GM21367 (cell line): ENCODE data around the gene DLG2.
"Not testable (repeated sequence)": the region's sequence is repeated elsewhere in the genome, so short reads cannot be mapped to it uniquely, and the experiment has no call there.

Source experiments
- ATAC-seq: cut with Tn5 transposase; IDR thresholded peaks from one replicate; pipeline ENCODE4 v1.9.1; 2021; ENCODE audit not compliant: unreplicated experiment

The DLG2 gene

DNA sequence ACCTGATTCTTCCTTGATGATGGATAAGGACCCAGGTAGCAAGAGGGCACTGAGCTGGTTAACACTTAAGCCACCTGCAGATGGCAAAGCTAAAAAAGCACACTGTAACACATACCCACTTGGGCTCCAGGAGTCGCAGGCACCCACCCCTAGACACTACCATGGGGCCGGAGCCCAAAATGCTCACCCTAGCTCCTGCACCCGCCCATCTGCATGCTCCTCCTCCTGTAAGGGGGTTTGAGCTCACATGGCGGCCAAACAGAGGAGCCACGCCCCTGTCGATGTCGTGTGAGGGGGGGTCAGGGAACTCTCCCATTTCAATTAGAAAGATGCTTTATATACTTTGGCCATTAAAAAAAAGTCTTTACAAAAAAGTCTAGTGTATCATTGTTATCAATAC, 370.7 kb downstream of the DLG2 start:
- ATAC-seq: no peak

- ATAC-seq: no peak
Observed at GRCh38 chr11:85249482-85249881, 377.7 kb downstream of the DLG2 start.

- ATAC-seq: no peak
Observed at GRCh38 chr11:85247797-85248196, 379.3 kb downstream of the DLG2 start.

DNA sequence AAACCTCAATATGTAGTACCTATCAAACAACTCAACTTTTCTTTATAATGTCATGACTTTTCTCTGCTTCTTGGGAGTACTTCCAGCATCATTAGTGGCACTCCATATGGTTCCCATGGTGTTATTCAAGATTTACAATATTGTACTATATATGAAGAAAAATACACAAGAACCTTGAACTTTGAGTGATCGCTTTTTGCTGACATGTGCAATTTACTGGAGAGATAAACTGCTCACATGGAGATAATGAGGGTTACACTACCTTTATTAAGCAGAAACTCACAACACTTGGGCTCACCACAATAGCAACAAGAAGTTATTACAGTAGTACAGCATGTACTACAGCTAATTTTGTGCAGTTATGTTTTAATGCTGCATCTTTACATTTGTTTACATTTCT, 388.2 kb downstream of the DLG2 start:
- no peak for ATAC-seq

- not testable (repeated sequence) for ATAC-seq
Observed at GRCh38 chr11:85238038-85238437, 389.1 kb downstream of the DLG2 start.

GRCh38 chr11:85236211-85236610, 390.9 kb downstream of the DLG2 start:
- no peak for ATAC-seq

DNA sequence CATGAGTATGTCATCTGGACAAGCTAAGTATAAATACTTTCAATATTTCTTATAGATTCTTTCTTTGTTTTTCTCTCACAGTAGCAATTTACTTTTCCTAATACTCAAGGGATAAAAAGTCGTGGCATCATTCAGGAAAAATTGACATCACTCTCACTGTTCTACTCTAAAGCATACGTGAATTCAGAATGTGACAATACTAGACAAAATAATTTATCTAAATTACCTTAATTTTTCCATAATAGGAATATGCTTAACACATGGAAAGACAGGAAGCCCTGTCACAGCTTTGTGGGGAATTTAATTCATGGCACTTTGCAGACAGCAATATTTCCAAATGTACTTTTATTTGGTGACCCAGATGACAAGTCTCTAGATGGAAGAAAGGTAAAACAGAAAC, 394.6 kb downstream of the DLG2 start:
- no peak for ATAC-seq

DNA sequence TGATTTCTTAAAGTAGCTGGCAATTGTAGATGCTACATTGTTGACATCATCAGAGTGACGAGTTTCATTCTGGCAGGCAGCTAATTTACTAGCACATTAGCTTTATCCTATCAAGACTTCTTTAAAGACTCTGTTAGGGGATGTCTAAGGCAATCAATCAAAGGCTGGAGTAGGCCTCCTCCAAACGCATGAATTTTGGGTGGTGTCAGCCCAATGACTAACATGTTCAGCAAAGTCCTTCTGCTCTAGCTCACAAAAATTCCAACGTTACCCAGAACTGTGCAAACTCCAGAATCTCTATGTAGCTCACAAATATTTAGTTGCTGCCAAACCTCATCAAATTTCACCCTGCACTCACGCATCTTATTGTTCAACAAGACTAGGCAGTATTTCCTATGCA, 395.6 kb downstream of the DLG2 start:
- no peak for ATAC-seq

- ATAC-seq: not testable (repeated sequence)
Observed at GRCh38 chr11:85229723-85230122, 397.4 kb downstream of the DLG2 start.

DNA sequence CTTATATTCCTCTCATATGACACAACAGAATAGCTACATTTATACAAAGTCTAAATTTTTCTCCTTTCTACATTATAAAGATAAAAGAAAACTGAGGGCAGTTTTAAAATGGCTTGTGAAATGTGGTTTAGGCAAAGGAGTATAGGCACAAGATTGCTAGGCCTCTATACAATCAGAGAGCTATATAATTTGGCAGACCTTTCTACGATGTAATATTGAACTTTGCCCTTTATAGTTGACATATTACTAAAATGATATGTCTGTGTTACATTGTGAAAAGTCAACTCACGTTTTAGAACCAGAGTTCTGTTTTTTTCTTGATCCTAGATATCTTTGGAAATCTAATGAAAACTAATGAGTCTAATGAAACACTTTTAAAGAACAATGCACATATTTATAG, 430.2 kb downstream of the DLG2 start:
- ATAC-seq: no peak

- ATAC-seq: no peak
Observed at GRCh38 chr11:85195934-85196333, 431.2 kb downstream of the DLG2 start.

DNA sequence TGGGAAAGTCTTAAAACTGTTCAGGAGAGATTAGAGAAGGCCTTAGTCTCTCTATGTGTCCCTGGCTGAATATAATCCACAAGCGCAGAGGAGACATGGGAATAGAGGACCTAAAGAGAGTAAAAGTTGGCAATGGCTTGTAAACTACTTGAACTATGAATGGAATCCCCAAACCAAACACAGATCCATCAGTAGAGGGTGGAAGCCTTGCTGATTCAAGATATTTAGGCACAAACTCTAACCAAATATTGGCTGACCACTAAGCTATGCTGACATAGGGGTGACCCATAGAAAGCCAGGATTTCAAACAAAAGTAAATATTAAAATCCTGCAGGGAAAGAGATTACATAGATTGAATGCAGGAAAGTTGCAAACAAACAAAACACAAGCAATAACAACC, 439.2 kb downstream of the DLG2 start:
- no peak for ATAC-seq

GRCh38 chr11:85184721-85185120, 442.4 kb downstream of the DLG2 start:
- no peak for ATAC-seq

GRCh38 chr11:85182441-85183387, 444.4 kb downstream of the DLG2 start:
- ATAC-seq: peak; percentile 91

- no peak for ATAC-seq
Observed at GRCh38 chr11:85180528-85180927, 446.6 kb downstream of the DLG2 start.

GRCh38 chr11:85171648-85172257, 455.4 kb downstream of the DLG2 start:
- no peak for ATAC-seq

DNA sequence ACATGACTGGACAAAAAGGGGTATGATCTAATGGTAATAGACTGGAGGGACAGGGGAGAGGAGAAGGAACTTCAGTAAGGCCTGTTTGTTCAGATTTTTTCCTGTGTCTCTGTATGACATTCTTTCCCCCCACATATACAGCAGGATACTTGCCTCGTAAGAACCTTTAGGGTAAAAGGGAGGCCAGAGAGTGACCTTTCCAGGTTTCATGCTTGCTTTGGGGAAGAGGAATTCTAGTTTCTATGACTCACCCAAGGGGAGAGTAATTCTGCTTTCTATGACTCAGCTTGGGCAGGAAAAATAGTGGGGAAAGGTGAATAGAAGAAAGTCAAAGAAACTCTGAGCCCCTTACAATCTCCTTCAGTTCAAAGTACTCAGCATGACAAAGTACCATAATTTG, 457.0 kb downstream of the DLG2 start:
- no peak for ATAC-seq

GRCh38 chr11:85167471-85167870, 459.7 kb downstream of the DLG2 start:
- ATAC-seq: no peak

DNA sequence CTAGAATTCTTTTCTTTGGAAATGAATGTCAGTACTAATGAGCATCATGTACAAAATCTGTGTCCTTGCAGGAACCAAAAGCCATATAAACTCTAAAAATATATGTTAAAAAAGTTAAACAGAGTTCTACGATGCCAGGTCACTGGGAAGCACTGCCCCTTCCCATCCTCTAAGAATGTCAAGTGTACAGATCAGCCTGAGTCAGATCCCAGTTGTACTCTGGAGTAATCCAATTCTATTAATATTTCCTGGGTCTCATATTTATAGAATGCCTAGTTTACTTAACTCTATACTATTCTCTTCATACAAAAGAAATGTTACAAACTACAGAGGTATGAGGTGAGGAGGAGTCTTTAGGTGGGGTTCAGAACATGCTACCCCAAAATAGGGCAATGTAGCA, 460.1 kb downstream of the DLG2 start:
- ATAC-seq: no peak

DNA sequence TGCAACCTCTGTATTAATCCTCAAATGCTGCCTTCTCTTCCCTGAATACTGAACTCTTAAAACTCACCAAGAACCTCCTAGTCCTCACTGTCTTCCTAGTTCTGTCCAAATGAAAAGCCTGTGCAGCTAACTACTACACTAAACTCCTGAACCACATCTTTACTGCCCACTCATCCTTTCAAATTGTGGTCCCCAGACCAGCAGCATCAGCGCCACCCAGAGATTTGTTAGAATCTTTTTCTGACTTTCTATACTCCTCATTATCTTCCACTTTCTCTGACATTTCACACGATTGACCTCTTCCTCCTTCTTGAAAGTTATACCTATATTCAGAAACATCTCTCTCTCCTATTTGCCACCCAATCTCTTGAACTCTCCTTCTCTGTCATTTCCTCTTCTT, 461.3 kb downstream of the DLG2 start:
- ATAC-seq: no peak

DNA sequence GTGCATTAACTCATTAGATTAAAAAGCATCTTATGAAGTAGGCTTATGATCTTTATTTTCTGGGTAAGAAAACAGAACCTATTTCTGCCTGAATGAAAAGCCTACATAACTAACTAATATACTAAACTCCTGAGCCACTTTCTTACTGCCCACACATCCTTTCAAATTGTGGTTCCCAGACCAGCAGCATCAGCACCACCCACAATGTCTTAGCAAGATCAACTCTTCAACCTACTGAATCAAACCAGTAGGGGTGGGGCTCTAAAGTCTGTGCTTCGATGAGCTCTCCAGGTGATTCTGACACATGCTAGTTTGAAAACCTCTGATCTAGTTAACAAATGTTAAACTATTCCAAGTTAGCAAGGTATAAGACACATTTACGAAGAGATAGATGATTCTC, 462.4 kb downstream of the DLG2 start:
- no peak for ATAC-seq

GRCh38 chr11:85154294-85154693, 472.9 kb downstream of the DLG2 start:
- ATAC-seq: no peak
